Testis (tissue), 2 donors: ENCODE measurements around the gene IZUMO2.
"Not testable (repeated sequence)": the region's sequence is repeated elsewhere in the genome, so short reads cannot be mapped to it uniquely, and the experiment has no call there.

Experiments used
- POLR2A ChIP-seq: fragments of 450-650 bp; IDR thresholded peaks from one replicate; pipeline ENCODE4 v1.6.1; 2017; ENCODE audit warnings: antibody characterized with exemption, mild to moderate bottlenecking, moderate library complexity
- TF ChIP-seq, protein P1 (sequence below), 3 experiments: fragments of 450-650 bp in 2 of 3; fragments of 200-600 bp in 1 of 3; sonication (generic) in 1 of 3; IDR thresholded peaks; one replicate each; pipeline ENCODE4 v1.5.1; 2016 to 2019; ENCODE audit warnings: antibody characterized with exemption in 3 of 3, mild to moderate bottlenecking in 2 of 3, moderate library complexity in 1 of 3

DNA sequence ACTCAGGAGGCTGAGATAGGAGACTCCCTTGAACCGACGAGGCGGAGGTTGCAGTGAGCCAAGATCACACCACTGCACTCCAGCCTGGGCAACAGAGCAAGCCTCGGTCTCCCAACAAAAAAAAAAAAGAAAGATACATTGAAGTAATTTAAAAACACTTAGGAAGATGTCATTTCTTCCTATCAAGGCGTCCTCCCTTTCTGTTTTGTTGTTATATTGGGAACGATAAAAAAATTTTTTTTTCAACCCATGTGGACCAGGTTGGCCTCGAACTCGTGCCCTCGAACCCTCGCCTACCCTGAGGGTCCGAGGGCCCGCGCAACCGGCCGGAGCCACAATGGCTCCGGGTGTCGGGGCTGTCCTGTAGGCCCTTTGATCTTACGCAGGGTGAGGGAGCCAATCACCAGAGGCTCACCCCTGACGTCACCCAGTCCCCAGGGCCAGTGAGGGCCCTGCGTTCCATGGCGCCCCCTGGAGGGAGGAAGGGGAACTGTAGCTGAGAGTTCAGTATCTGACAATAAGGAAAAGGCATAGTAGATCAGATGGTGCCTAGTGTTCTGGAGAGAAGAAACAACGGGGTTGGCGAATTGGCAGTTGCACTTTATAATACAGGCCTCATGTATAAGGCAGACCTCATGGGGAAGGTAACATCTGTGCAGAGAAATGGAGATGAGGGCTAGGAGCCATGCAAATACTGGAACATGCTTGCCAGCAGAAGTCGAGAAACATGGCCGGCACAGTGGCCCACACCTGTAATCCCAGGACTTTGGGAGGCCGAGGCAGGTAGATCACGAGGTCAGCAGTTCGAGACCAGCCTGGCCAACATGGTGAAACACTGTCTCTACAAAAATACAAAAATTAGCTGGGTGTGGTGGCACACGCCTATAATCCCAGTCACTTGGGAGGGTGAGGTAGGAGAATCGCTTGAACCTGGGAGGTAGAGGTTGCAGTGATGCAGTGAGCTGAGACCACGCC is 29.3 kb downstream of the IZUMO2 start:
- TF ChIP-seq, protein P1, sequence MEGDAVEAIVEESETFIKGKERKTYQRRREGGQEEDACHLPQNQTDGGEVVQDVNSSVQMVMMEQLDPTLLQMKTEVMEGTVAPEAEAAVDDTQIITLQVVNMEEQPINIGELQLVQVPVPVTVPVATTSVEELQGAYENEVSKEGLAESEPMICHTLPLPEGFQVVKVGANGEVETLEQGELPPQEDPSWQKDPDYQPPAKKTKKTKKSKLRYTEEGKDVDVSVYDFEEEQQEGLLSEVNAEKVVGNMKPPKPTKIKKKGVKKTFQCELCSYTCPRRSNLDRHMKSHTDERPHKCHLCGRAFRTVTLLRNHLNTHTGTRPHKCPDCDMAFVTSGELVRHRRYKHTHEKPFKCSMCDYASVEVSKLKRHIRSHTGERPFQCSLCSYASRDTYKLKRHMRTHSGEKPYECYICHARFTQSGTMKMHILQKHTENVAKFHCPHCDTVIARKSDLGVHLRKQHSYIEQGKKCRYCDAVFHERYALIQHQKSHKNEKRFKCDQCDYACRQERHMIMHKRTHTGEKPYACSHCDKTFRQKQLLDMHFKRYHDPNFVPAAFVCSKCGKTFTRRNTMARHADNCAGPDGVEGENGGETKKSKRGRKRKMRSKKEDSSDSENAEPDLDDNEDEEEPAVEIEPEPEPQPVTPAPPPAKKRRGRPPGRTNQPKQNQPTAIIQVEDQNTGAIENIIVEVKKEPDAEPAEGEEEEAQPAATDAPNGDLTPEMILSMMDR (IDR thresholded peaks at IDR 0.05), result peak in 1 of 3 experiments; percentile 22
- not testable (repeated sequence) for TF ChIP-seq POLR2A
